Lower leg skin (tissue), 4 donors: ENCODE measurements around the gene MPZL2. TPM values are rescaled to one million over a fixed set of nuclear protein-coding genes. Genes with fewer than 3 reads are reported as not detected.
A peak's percentile ranks its signal among the peaks of the same experiment; 100 is the strongest.
"Not testable (repeated sequence)": the region's sequence is repeated elsewhere in the genome, so short reads cannot be mapped to it uniquely, and the experiment has no call there.

Experiments
- DNase-seq, 2 donors: peaks; one replicate each; pipeline ENCODE4 v3.0.0-alpha.2; 2019; ENCODE audit warnings: low spot score in 2 of 2
- H3K4me3 ChIP-seq: fragments of 200-600 bp; sonication (generic); 2 replicates; pipeline ENCODE4 v1.5.1; 2017; ENCODE audit warnings: mild to moderate bottlenecking, low read depth; ENCODE audit not compliant: poor library complexity, severe bottlenecking
- CTCF ChIP-seq, 3 donors: fragments of 450-650 bp; IDR thresholded peaks; one replicate each; pipeline ENCODE4 v1.5.1; 2016; ENCODE audit warnings: antibody characterized with exemption in 3 of 3, mild to moderate bottlenecking in 3 of 3, moderate library complexity in 2 of 3
- POLR2A ChIP-seq, 2 donors: fragments of 450-650 bp; IDR thresholded peaks; one replicate each; pipeline ENCODE4 v1.6.1; 2016 to 2017; ENCODE audit warnings: antibody characterized with exemption in 2 of 2, mild to moderate bottlenecking in 1 of 2, moderate library complexity in 1 of 2
- whole genome bisulfite sequencing, 2 donors: methylation state at CpG; one replicate each; pipeline ENCODE4 v1.1.5; 2018; 5-methylcytosine and 5-hydroxymethylcytosine counted together
- intact Hi-C: fragments of 100-400 bp; cut with DNase I; formaldehyde crosslinking; loops from one replicate; pipeline ENCODE4 v1.15.0; 2023; ENCODE audit warnings: low total_unique reads
- total RNA-seq, 4 donors: library from RNA; depleted of rRNA; stranded (reverse); fragments of >200 nt; gene quantifications; one replicate each; pipeline ENCODE4 v1.1.0, GENCODE V29; 2016

The MPZL2 gene
- total RNA-seq = 10 to 100 TPM; 46.0 to 59.9 (median 53.5) TPM

GRCh38 chr11:118263695-118264568 lies at the start of gene MPZL2:
TSS of gene MPZL2 (minus strand) at chr11:118264297. CDS start at chr11:118264153, 144 bp downstream.
- 6 to 7% methylated on average over 19 of the region's 19 CpGs for WGBS, 2 donors
- intact Hi-C loops = no loop called here
- TF ChIP-seq CTCF (IDR thresholded peaks at IDR 0.05) (no peak), POLR2A (IDR thresholded peaks at IDR 0.05) (no peak)
- H3K4me3 ChIP-seq = peak within 1 kb of the TSS; percentile 6
- peak; percentile 59 to 87 for DNase-seq

GRCh38 chr11:118313242-118313641 lies 49.1 kb upstream of the MPZL2 start:
- H3K4me3 ChIP-seq = no peak overlapping the region
- no peak for DNase-seq
- WGBS, 2 donors = 71 to 72% methylated on average over 4 of the region's 4 CpGs
- TF ChIP-seq CTCF (IDR thresholded peaks at IDR 0.05) = no peak
- intact Hi-C loops = no loop called here

DNA sequence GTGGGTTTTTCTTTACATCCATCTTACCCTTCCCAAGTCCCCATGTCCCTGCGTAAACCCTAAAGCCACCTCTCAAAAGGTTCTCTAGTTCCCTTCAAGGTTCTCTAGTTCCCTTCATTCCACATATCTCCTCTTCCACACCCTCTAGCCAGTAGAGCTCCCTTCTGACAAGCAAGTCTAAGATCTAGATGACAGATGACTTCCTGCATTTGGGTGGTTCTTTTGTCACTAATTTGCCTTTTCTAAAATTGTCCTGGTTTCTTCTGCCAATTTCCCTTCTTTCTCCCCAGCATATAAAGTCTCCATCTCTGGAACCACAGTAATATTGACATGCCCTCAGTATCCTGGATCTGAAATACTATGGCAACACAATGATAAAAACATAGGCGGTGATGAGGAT lies 48.2 kb upstream of the MPZL2 start:
- DNase-seq = no peak
- 93 to 94% methylated on average over 2 of the region's 2 CpGs for WGBS, 2 donors
- TF ChIP-seq POLR2A (IDR thresholded peaks at IDR 0.05) = no peak
- intact Hi-C loops = no loop called here
- no peak overlapping the region for H3K4me3 ChIP-seq

- TF ChIP-seq POLR2A (IDR thresholded peaks at IDR 0.05) = no peak
- no peak for TF ChIP-seq CTCF (IDR thresholded peaks at IDR 0.05)
- 70 to 74% methylated on average over 4 of the region's 4 CpGs for WGBS, 2 donors
- intact Hi-C loops = no loop called here
- no peak for DNase-seq
- no peak overlapping the region for H3K4me3 ChIP-seq
Observed at GRCh38 chr11:118311518-118311917, 47.4 kb upstream of the MPZL2 start.

- intact Hi-C loops = no loop called here
- no peak overlapping the region for H3K4me3 ChIP-seq
- TF ChIP-seq POLR2A (IDR thresholded peaks at IDR 0.05) (no peak), CTCF (IDR thresholded peaks at IDR 0.05) (no peak)
- 75 to 82% methylated on average over 3 of the region's 3 CpGs for WGBS, 2 donors
- DNase-seq = no peak
Observed at GRCh38 chr11:118310781-118311485, 46.8 kb upstream of the MPZL2 start.

DNA sequence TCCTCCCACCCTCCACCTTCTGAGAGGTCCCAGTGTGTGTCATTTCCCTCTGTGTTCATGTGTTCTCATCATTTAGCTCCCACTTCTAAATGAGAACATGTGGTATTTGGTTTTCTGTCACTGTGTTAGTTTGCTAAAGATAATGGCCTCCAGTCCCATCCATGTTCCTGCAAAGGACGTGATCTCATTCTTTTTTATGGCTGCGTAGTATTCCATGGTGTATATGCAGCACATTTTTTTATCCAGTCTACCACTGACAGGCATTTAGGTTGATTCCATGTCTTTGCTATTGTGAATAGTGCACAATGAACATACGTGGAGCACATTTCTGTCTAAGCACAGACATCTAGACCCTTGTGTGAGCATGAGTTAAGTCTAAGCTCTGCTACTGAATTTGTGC lies 46.2 kb upstream of the MPZL2 start:
- H3K4me3 ChIP-seq = no peak overlapping the region
- 87 to 91% methylated on average over 3 of the region's 3 CpGs for WGBS, 2 donors
- intact Hi-C loops = no loop called here
- TF ChIP-seq POLR2A (IDR thresholded peaks at IDR 0.05) = no peak
- TF ChIP-seq CTCF (IDR thresholded peaks at IDR 0.05) = no peak
- no peak for DNase-seq

- DNase-seq, H3K4me3 ChIP-seq, intact Hi-C loops: not testable (repeated sequence)
- WGBS, 2 donors = 94 to 96% methylated on average over 5 of the region's 5 CpGs
Observed at GRCh38 chr11:118308995-118309528, 45.0 kb upstream of the MPZL2 start.
